K562 (cell line): ENCODE results near the gene COG3. TPM values are rescaled to one million over a fixed set of nuclear protein-coding genes. Genes with fewer than 3 reads are reported as not detected.

Experiments
- ATAC-seq: fragments of 200-7000 bp; cut with Tn5 transposase; 3 replicates; pipeline ENCODE4 v1.9.1; 2020; ENCODE audit warnings: moderate library complexity
- BruUV-seq: library from RNA; stranded (reverse); fragments of 400-500 nt; replicated peaks from 2 replicates; lab custom pipeline; 2021; lab: Mats Ljungman, UMichigan
- CTCF ChIA-PET: fragments of 300-600 bp; formaldehyde crosslinking; extraction: SDS; loops from one replicate; lab custom pipeline; 2021; ENCODE audit warnings: low intra/inter-chr PET ratio; lab: Yijun Ruan, JAX
- POLR2A ChIA-PET: fragments of 300-600, 350-650 bp; sonication (Branson Sonifier 250); formaldehyde crosslinking; extraction: SDS; loops from one replicate; lab custom pipeline; 2021; ENCODE audit warnings: antibody characterized with exemption, inconsistent platforms; lab: Yijun Ruan, JAX
- DNase-seq, 4 experiments: peaks; one replicate each; pipeline versions ENCODE4 v3.0.0 to v3.0.0-alpha.2; 2011 to 2018; ENCODE audit warnings: low spot score in 3 of 4, mixed read lengths in 3 of 4; ENCODE audit errors: extremely low read depth in 1 of 4
- FAIRE-seq: peaks from 2 replicates; lab custom pipeline; 2011; peaks lifted over from hg19 to GRCh38; lab: Jason Lieb, UNC
- H2AFZ ChIP-seq: 2 replicates; pipeline ENCODE4 v1.6.0; 2011; ENCODE audit warnings: low read depth, low read length, control low read depth, inconsistent platforms
- H3K27ac ChIP-seq: fragments of 200-600 bp; 3 replicates; pipeline ENCODE4 v1.8.0; 2011; ENCODE audit warnings: low read depth, mild to moderate bottlenecking, control low read depth, inconsistent platforms, low read length, moderate library complexity, mixed read lengths; ENCODE audit errors: extremely low read depth
- H3K27me3 ChIP-seq, 2 experiments: fragments of 300-600 bp in 1 of 2; 2 replicates in 1 of 2; 3 replicates in 1 of 2; pipeline versions ENCODE4 v1.6.0 to v1.8.0; 2011; ENCODE audit warnings: inconsistent platforms in 2 of 2, low read length in 2 of 2, mild to moderate bottlenecking in 1 of 2, mixed read lengths in 1 of 2, moderate library complexity in 1 of 2; ENCODE audit not compliant: control insufficient read depth in 2 of 2, insufficient read depth in 2 of 2
- H3K36me3 ChIP-seq: fragments of 300-600 bp; 3 replicates; pipeline ENCODE4 v1.8.0; 2011; ENCODE audit warnings: mild to moderate bottlenecking, low read length, inconsistent platforms; ENCODE audit not compliant: control insufficient read depth, insufficient read depth
- H3K4me1 ChIP-seq, 2 experiments: fragments of 200-600 bp in 1 of 2; replicated peaks in 1 of 2; 2 replicates in 1 of 2; 3 replicates in 1 of 2; pipeline versions ENCODE4 v1.5.1 to v1.8.0; 2011; ENCODE audit warnings: inconsistent platforms in 2 of 2, low read length in 2 of 2, mild to moderate bottlenecking in 1 of 2, mixed read lengths in 1 of 2, moderate library complexity in 1 of 2; ENCODE audit not compliant: control insufficient read depth in 2 of 2, insufficient read depth in 2 of 2
- H3K4me2 ChIP-seq: 2 replicates; pipeline ENCODE4 v1.6.1; 2011; ENCODE audit warnings: low read length, control low read depth, inconsistent platforms, mixed read lengths; ENCODE audit not compliant: insufficient read depth
- H3K4me3 ChIP-seq: fragments of 200-600 bp; sonication (generic), shearing (Covaris generic); 2 replicates; pipeline ENCODE4 v1.5.1; 2016; ENCODE audit warnings: control low read depth, inconsistent platforms
- H3K79me2 ChIP-seq: fragments of 200-600 bp; 3 replicates; pipeline ENCODE4 v1.8.0; 2011; ENCODE audit warnings: low read length, inconsistent platforms; ENCODE audit not compliant: control insufficient read depth, insufficient read depth
- H3K9ac ChIP-seq, 2 experiments: 2 replicates each; pipeline versions ENCODE4 v1.6.0 to v1.6.1; 2011; ENCODE audit warnings: low read depth in 2 of 2, low read length in 2 of 2, control low read depth in 1 of 2, inconsistent platforms in 1 of 2, mild to moderate bottlenecking in 1 of 2, mixed read lengths in 1 of 2; ENCODE audit not compliant: insufficient read depth in 1 of 2
- H3K9me1 ChIP-seq: one replicate; pipeline ENCODE4 v1.6.0; 2011; ENCODE audit warnings: inconsistent platforms, mild to moderate bottlenecking, low read length, moderate library complexity; ENCODE audit not compliant: control insufficient read depth, insufficient read depth
- H3K9me3 ChIP-seq: replicated peaks from 2 replicates; pipeline ENCODE4 v1.5.1; 2011; ENCODE audit warnings: low read depth, low read length, inconsistent platforms; ENCODE audit not compliant: control insufficient read depth, insufficient read depth
- H4K20me1 ChIP-seq: replicated peaks from 2 replicates; pipeline ENCODE4 v1.6.1; 2011; ENCODE audit warnings: low read length, inconsistent platforms, mixed read lengths; ENCODE audit not compliant: control insufficient read depth, insufficient read depth
- BCOR ChIP-seq: fragments of 450-650 bp; IDR thresholded peaks from 2 replicates; pipeline ENCODE4 v1.6.1; 2016
- HNRNPK ChIP-seq: fragments of 200-400 bp; formaldehyde crosslinking; IDR thresholded peaks from one replicate; pipeline ENCODE4 v1.6.1; 2018; ENCODE audit warnings: mild to moderate bottlenecking, low read depth, low read length; ENCODE audit not compliant: poor library complexity, severe bottlenecking
- HNRNPLL ChIP-seq: fragments of 200-400 bp; formaldehyde crosslinking; IDR thresholded peaks from 2 replicates; pipeline ENCODE4 v1.6.1; 2017; ENCODE audit warnings: low read length, low read depth, mild to moderate bottlenecking; ENCODE audit not compliant: poor library complexity, severe bottlenecking
- KLF10 ChIP-seq: fragments of 250-450 bp; sonication (Bioruptor Pico); IDR thresholded peaks from 2 replicates; pipeline ENCODE4 v1.6.1; 2021; ENCODE audit warnings: matching md5 sums
- MAFF ChIP-seq: IDR thresholded peaks from 2 replicates; pipeline ENCODE4 v1.6.1; 2012; ENCODE audit warnings: low read length, improper control_type of control experiment
- MAFG ChIP-seq: fragments of 450-650 bp; conservative IDR thresholded peaks from 2 replicates; pipeline ENCODE4 v1.6.1; 2016; ENCODE audit warnings: missing genetic modification characterization, missing compliant biosample characterization
- POLR2G ChIP-seq: fragments of 200-400 bp; formaldehyde crosslinking; IDR thresholded peaks from 2 replicates; pipeline ENCODE4 v1.6.1; 2017; ENCODE audit warnings: low read depth, mild to moderate bottlenecking, antibody characterized with exemption, low read length, moderate library complexity
- RBM25 ChIP-seq: fragments of 200-400 bp; formaldehyde crosslinking; IDR thresholded peaks from 2 replicates; pipeline ENCODE4 v1.6.1; 2018; ENCODE audit warnings: low read length, low read depth, moderate library complexity; ENCODE audit not compliant: severe bottlenecking
- SP1 ChIP-seq: sonication (generic); formaldehyde crosslinking; IDR thresholded peaks from 2 replicates; pipeline ENCODE4 v1.8.1; 2022; ENCODE audit warnings: mild to moderate bottlenecking, missing genetic modification reagents
- USF2 ChIP-seq: sonication (generic); formaldehyde crosslinking; IDR thresholded peaks from 2 replicates; pipeline ENCODE4 v1.5.0; 2020; ENCODE audit warnings: missing genetic modification reagents
- ZFPM2 ChIP-seq: fragments of 250-450 bp; sonication (Bioruptor Pico); IDR thresholded peaks from 2 replicates; pipeline ENCODE4 v1.5.1; 2022; ENCODE audit warnings: mild to moderate bottlenecking
- WGBS: fragments of 100-300 bp; shearing (Covaris generic); methylation state at CpG from one replicate; pipeline ENCODE4 v1.1.6; 2016; ENCODE audit warnings: low coverage, mixed read lengths; ENCODE audit not compliant: insufficient coverage; ENCODE audit errors: missing lambda C conversion rate; 5-methylcytosine and 5-hydroxymethylcytosine counted together
- in situ Hi-C: fragments of 300-500 bp; cut with MboI; formaldehyde crosslinking; loops from 4 replicates; pipeline ENCODE4 v1.15.0; 2018; ENCODE audit warnings: inconsistent platforms, mixed read lengths
- intact Hi-C: fragments of 100-400 bp; cut with micrococcal nuclease; formaldehyde crosslinking; loops from 2 replicates; pipeline ENCODE4 v1.14.2; 2022
- polyA plus RNA-seq, 8 experiments: library from polyadenylated mRNA; depleted of rRNA in 4 of 8; stranded (reverse) in 5 of 8; unstranded in 3 of 8; fragments of >200 nt; fragmentation: Nextera tagmentation in 2 of 8; fragmentation: Illumina TruSeq in 1 of 8; extraction: Ambion mirVana in 2 of 8; extraction: Trizol in 1 of 8; gene quantifications; 2 replicates each; pipeline versions ENCODE4 v1.2.1 to v1.2.3, GENCODE V29; 2011 to 2014; ENCODE audit warnings: inconsistent platforms in 1 of 8, missing spikeins in 1 of 8
- total RNA-seq, 7 experiments: library from RNA; depleted of rRNA in 6 of 7; stranded (reverse); fragments of >200 nt in 6 of 7; fragmentation: Illumina TruSeq in 2 of 7; extraction: Trizol in 2 of 7; gene quantifications; 2 replicates each; pipeline versions ENCODE4 v1.2.1 to v1.2.3, GENCODE V29; 2011 to 2021; ENCODE audit warnings: low replicate concordance in 1 of 7

COG3 gene
- total and polyA plus RNA-seq, 9 of the 15 experiments (the other 6 are each of a cell fraction or from before 2014, with no cell fraction given), result 3.9 to 22.9 (median 14.5) TPM

GRCh38 chr13:45540195-45540594 lies 75.5 kb downstream of the COG3 start (continued):
- TF ChIP-seq SP1 (no peak), MAFF (peak; percentile 49), MAFG (peak; percentile 77), ZFPM2 (CRISPR knock-in tag) (no peak), HNRNPK (no peak), POLR2G (no peak), HNRNPLL (no peak)

- in situ Hi-C loops, result no loop called here
- DNase-seq, result no peak
- H3K27ac ChIP-seq, result no peak overlapping the region
- no peak overlapping the region for H3K4me2 ChIP-seq
- intact Hi-C loops, result no loop called here
- BruUV-seq, result no TSS peak
- no peak for FAIRE-seq
- peaks cover 0 to 4% of the 10 kb centered on the region in 2 experiments; a peak in 2 of 5 replicates for H3K4me1 ChIP-seq
- no peak for ATAC-seq
- peaks cover under 1% of the 10 kb centered on the region; the same call in 1 of the 3 replicates for H3K36me3 ChIP-seq
- TF ChIP-seq KLF10 (no peak), RBM25 (peak; percentile 66), BCOR (peak; percentile 40; the same call in 1 of the 2 replicates), USF2 (CRISPR knock-in tag) (no peak)
- H2AFZ ChIP-seq, result no peak overlapping the region
- ChIA-PET CTCF (no interaction called here), POLR2A (no interaction called here)
- no peak overlapping the region for H3K4me3 ChIP-seq
- H4K20me1 ChIP-seq, result no peaks in the 10 kb centered on the region; the same call in 1 of the 2 replicates
- 22% methylated on average over 7 of the region's 10 CpGs for WGBS
- H3K79me2 ChIP-seq, result no peaks in the 10 kb centered on the region
- no peak overlapping the region for H3K9ac ChIP-seq
- H3K27me3 ChIP-seq, result no peaks in the 10 kb centered on the region
- H3K9me3 ChIP-seq, result no peaks in the 10 kb centered on the region
- H3K9me1 ChIP-seq, result no peaks in the 10 kb centered on the region
Observed at GRCh38 chr13:45540864-45541263, 76.1 kb downstream of the COG3 start.
